ENCODE measurements around the gene PLEKHG4.

The PLEKHG4 gene

DNA sequence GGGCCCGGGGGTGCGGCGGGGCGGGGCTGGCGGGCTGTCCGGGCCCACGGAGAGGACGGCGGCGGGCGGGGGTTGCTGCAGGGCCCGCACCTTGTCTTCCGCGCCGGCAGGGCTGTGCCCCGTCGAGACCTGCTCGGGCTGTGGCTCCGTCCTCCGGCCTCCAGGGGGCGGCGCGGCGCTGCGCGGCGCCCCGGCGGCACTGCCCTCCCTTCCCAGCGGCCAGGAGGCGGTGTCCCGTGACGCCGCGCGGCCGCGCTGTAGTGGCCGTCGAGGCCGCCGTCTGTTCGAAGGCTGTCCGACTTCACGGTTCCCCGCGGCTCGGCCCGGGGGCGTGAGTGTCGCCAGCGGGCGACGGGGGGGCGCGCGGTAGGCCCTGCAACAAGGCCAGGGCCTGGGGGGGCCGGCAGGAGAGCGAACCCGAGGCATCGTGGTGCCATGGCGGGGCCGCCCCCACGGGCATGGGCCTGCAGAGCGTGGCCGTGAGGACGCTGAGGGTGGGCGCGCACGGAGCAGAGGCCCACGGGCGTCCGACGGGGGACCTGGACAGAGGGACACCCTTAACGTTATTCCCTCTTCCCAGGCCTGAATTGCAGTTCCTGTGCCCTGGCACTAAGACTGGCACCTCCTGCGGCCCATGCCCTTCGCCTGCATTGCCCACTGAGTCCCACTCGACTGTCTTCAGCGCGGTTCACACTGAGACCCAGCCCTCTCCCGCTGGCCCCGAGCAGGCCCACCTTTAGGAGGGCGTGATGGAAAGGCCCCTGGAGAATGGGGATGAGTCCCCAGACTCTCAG lies at the start of gene PLEKHG4:
Gene PLEKHG4, plus strand, starts transcription at position 237 of the 794 bp plus-strand sequence. Its CDS starts 513 bp downstream, at position 750.
- peak; percentile 67 for DNase-seq

- no peak for DNase-seq
Measured at GRCh38 chr16:67229906-67230808, 49.2 kb upstream of the PLEKHG4 start.

GRCh38 chr16:67230809-67231660 lies 48.3 kb upstream of the PLEKHG4 start:
- no peak for DNase-seq

DNA sequence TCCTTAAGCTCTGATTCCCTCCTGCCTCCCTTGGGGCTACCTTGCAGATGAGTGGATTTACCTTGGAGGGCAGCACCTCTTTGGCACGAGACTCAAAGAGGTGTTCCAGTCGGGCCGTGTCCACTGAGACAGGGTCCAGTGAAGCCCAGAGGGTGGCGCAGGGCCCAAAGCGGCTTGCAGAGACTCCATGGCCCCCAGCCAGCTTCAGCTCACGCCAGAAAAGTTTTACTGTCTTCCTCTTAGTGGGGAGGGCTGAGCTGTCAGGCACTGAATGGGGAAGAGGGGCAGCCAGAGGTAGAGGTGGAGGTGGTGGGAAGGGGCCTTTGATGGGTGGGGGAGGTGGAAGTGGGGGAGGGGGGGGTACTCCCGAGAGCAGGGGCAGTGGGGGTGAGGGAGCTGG lies 45.7 kb upstream of the PLEKHG4 start:
- DNase-seq: no peak

DNA sequence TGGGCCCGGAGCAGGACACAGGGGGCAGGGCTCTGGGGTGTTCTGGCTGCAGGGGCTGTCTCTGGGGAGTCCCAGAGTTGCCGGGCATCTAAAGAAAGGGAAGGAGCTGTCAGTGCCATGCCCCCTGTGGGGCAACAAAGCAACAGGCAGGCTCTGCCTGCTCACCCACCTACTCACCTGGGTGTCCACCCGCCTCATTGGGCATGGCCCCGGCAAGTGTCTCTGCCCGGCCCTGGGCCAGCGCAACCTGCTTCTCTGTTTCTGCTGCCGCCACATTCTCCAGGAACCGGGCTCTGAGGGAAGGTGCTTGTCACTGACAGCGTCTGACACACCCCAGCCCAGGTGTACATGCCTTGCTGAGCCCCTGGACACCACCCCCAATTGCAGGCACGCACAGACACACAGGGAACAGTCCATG lies 45.1 kb upstream of the PLEKHG4 start:
- DNase-seq: no peak

DNA sequence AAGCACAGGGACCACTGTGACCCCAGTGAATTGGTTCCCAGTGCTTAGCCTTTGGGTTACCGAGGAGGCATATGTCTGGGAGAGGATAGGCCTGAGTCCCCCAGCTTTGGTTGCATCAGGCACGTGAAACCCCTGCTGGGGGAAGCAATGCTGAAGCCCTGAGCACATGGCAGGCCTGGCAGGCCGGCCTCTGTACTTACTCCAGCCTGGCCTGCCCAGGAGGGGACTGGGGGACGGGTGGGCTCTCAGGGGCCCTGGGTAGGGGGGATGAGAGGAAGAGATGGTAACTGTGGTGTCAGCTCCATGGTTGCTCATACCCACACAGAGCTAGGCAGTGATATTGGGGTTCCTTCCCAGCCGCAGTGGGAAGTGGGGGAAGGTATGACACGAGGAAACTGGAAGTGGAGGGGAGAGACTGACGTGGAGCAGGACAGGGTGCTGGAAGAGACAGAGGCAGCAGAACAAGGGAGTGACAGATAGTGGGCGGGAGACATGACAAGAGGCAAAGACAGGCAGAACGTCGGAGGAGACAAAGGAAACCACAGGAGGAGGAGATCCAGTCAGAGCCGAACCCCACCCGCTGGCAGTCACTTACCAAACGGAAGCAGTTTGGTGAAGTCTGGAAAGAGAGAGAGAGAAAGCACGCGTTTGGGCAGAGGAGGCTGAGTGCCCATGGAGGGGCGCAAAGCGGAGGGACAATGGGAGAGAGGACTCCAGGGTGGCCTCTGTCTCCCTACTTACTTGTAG lies 43.3 kb upstream of the PLEKHG4 start:
- no peak for DNase-seq

DNA sequence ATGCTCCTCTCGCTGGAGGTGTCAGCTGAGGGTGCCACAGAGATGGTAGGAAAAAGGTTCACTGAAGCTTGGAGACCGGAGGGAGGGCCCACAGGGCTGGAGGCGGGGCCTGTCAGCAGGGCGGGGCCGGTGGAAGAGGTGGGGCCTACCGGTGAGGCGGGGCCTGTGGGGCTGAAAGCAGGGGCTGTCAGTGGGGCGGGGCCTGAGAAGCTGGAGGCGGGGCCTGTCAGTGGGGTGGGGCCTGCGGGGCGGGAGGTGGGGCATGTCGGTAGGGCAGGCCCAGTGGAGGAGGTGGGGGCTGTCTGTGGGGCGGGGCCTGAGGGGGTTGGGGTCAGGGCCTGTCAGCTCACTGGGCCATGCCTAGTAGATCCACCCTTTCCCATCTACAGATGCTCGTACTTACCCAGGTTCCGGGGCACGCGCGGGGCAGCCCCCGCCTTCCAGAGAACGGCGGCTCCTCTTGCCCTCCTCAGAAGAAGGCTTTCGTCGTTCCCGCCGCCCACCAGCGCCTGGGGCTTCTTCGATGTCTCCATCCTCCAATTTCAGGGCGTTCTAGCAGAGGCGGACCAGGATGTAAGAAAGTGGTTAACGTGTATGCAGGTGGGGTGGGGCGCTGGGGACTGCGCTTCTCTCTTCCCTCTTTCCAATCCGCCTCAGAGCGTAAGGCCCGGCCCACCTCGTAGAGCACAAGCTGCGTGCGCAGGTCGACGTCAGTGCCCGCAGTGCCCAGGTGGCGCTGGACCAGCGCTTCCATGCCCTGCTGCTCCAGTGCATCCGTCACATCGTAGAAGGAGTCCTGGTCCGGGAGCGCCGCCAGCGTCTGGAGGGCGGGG lies 42.6 kb upstream of the PLEKHG4 start:
- peak; percentile 50 for DNase-seq

DNA sequence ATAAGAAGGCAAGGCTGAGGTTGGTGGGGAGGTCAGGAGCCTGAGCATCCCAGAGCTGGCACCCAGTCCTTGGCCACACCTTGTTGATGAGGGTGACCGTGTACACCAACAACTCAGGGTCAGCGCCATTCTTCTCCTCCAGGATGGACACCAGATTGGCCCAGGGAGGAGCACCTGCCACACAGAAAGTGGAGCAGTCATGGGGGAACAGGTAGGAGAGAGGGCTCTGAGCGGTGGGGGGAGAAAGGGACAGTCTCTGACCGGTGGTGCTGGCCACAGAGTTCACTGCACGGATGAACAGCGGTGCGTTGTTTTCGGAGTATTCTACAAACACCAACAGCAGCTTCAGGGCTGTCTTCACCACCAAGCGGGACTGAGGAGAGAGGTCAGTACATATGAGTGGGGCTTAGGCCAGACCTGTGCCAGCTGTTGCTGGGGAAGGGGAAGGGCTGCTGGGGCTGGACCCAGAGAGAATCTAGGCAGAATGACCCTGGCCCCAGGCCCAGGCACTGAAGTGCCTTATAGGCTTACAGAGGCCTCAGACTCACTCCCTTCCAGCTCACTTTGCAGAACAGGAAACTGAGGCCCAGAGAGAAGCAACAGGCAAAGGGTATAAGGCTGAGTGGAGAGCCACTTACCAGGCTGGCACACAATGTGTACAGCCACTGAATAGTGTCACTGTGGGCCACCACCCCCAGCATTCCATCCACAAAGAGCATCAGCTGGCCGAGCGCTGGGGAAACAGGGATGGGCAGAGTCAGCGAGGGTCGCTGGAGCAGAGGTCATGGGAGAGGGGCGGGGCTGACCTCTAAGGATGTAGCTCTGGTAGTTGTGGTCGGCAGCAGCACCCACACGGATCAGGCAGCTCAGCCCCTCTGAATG lies 41.7 kb upstream of the PLEKHG4 start:
- DNase-seq: no peak

GRCh38 chr16:67238278-67238575 lies 41.1 kb upstream of the PLEKHG4 start:
- no peak for DNase-seq

GRCh38 chr16:67238806-67239470 lies 40.4 kb upstream of the PLEKHG4 start:
- DNase-seq: no peak

- DNase-seq: no peak
Measured at GRCh38 chr16:67240506-67240905, 38.8 kb upstream of the PLEKHG4 start.

- no peak for DNase-seq
Measured at GRCh38 chr16:67241008-67241900, 38.1 kb upstream of the PLEKHG4 start.

DNA sequence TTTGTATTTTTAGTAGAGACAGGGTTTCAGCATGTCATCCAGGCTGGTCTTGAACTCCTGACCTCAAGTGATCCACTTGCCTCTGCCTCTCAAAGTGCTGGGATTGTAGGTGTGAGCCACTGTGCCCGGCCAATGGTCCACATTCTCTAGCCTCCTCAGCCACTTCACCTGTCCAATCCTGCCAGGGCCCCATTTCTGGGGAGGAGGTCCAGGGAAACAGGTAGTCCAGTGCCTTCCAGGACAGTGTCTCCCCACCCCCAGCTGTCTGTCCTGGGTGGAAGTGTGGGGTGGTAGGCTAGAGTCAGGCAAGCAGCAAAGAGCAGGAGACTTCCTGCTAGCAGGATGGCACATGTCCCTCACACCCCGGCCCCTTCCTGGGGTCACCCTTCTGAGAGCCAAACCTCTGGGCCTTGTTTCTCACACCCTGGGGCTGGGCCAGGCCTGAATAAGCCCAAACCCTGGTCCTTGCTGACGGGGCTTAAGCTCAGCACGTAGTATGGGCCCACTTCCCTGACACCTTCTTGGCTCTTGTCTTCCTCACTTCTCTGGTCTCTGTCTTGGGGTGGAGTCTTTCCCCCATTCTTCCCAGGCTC lies 37.1 kb upstream of the PLEKHG4 start:
- DNase-seq: no peak

DNA sequence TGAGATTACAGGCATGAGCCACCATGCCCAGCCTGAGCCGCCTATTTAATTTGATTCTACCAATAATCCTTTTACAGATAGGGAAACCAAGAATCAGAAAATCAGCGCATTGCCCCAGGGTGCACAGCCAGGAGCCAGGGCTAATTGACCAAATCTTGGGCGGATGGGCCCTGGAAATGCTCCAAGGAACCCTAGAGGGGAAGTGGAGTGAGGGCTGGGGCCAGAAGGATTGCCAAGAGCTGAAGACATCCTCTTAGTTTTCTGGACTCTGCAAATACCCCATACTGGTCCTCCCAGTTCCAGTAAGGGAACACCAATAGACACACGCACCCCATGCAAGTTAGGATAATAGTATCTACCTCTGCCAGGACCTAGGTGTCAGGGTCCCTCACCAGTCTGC lies 35.9 kb upstream of the PLEKHG4 start:
- no peak for DNase-seq

- DNase-seq: peak; percentile 62
Measured at GRCh38 chr16:67244387-67245185, 34.7 kb upstream of the PLEKHG4 start.

DNA sequence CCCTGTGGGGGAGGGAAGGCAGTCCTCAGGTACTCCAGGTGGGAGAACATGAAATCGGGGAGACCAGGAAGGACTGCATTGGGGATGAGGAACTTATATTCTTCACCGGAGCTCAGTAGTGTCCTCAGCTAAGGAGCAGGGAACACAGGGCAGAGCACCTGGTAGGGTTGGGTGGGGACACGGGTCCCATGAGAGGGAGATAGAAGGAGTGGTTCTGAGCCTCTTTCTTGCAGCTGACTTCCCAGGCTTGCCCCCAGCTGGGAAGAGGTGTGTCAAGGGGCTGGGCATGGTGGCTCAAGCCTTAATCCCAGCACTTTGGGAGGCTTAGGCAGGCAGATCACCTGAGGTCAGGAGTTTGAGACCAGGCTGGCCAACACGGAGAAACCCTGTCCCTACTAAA lies 34.1 kb upstream of the PLEKHG4 start:
- no peak for DNase-seq

DNA sequence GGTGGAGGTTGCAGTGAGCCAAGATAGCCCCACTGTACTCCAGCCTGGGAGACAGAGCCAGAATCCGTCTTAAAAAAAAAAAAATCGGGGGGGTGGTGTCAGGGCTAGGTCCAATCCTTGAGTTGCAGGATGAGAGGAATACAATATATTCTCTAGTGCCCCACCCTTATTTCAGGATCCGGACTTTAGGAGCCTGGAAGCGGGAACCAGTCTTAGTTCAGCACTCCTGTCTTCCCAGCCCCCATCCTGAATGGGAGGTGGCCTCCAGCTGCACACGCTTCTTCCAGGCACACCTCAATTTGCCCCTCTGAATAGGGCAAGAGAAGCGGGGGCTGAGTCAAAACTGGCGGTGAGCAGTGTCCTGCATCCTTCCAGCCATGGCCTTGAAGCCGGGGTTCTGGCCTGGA lies 33.7 kb upstream of the PLEKHG4 start:
- DNase-seq: no peak
